Measurements from ENCODE around the gene AGAP1. TPM values are rescaled to one million over a fixed set of nuclear protein-coding genes. Genes with fewer than 3 reads are reported as not detected.

Gene AGAP1
- total RNA-seq, 1 donor from 2014 or later: 20.4 TPM

- Histone ChIP-seq H4K20me1 (ENCODE audit: low read depth) (peaks cover 5% of the 10 kb centered on the region), H3K27ac (no peak overlapping the region), H3K4me3 (no peak overlapping the region), H3F3A (ENCODE audit: low read depth) (no peaks in the 10 kb centered on the region), H3K36me3 (no peaks in the 10 kb centered on the region), H3K4me1 (no peaks in the 10 kb centered on the region), H3K9me3 (ENCODE audit: low read depth) (no peaks in the 10 kb centered on the region), H2AFZ (replicated peaks) (no peak overlapping the region), H3K4me2 (no peak overlapping the region), H3K27me3 (no peaks in the 10 kb centered on the region), H3K9ac (no peak overlapping the region), H3K79me2 (ENCODE audit: low read depth) (no peaks in the 10 kb centered on the region)
- H3K36me3 Mint-ChIP-seq: peaks cover 33% of the 10 kb centered on the region
- no peak for DNase-seq (ENCODE audit: low spot score)
- no peak overlapping the region for H3K4me3 Mint-ChIP-seq
- H3K27ac Mint-ChIP-seq: no peak overlapping the region
- no peaks in the 10 kb centered on the region for H3K27me3 Mint-ChIP-seq (ENCODE audit: insufficient read depth, low read depth)
- H3K4me1 Mint-ChIP-seq: no peaks in the 10 kb centered on the region
- H3K9me3 Mint-ChIP-seq: peaks cover 3% of the 10 kb centered on the region
- TF ChIP-seq EZH2phosphoT487 (IDR thresholded peaks at IDR 0.05): no peak
- TF ChIP-seq EZH2 (IDR thresholded peaks at IDR 0.05): no peak
These were observed 305.4 kb downstream of the AGAP1 start for GRCh38 chr2:235799281-235799680.

- Mint-ChIP-seq H3K27me3 (ENCODE audit: insufficient read depth, low read depth) (no peaks in the 10 kb centered on the region), H3K4me1 (peaks cover 5% of the 10 kb centered on the region), H3K27ac (no peak overlapping the region), H3K4me3 (no peak overlapping the region), H3K36me3 (peaks cover 29% of the 10 kb centered on the region), H3K9me3 (peaks cover 3% of the 10 kb centered on the region)
- Histone ChIP-seq H4K20me1 (ENCODE audit: low read depth) (peaks cover 34% of the 10 kb centered on the region), H3K4me3 (no peak overlapping the region), H3F3A (ENCODE audit: low read depth) (peaks cover 11% of the 10 kb centered on the region), H2AFZ (replicated peaks) (no peak overlapping the region), H3K4me2 (no peak overlapping the region), H3K9me3 (ENCODE audit: low read depth) (no peaks in the 10 kb centered on the region), H3K36me3 (peaks cover 4% of the 10 kb centered on the region), H3K4me1 (peaks cover 11% of the 10 kb centered on the region), H3K9ac (no peak overlapping the region), H3K27ac (no peak overlapping the region), H3K27me3 (no peaks in the 10 kb centered on the region), H3K79me2 (ENCODE audit: low read depth) (no peaks in the 10 kb centered on the region)
- TF ChIP-seq EZH2 (IDR thresholded peaks at IDR 0.05) (no peak), EZH2phosphoT487 (IDR thresholded peaks at IDR 0.05) (no peak), CTCF (IDR thresholded peaks at IDR 0.05) (no peak)
- no peak for DNase-seq (ENCODE audit: low spot score)
These were observed 308.7 kb downstream of the AGAP1 start for GRCh38 chr2:235802542-235802941.

- H3K36me3 ChIP-seq: peaks cover 4% of the 10 kb centered on the region
- no peak overlapping the region for H3K9ac ChIP-seq
- no peak overlapping the region for H3K27ac ChIP-seq
- H3K27me3 ChIP-seq: no peaks in the 10 kb centered on the region
- Mint-ChIP-seq H3K4me3 (no peak overlapping the region), H3K27ac (no peak overlapping the region), H3K36me3 (peaks cover 25% of the 10 kb centered on the region), H3K4me1 (peaks cover 5% of the 10 kb centered on the region), H3K27me3 (ENCODE audit: insufficient read depth, low read depth) (no peaks in the 10 kb centered on the region), H3K9me3 (peaks cover 3% of the 10 kb centered on the region)
- no peaks in the 10 kb centered on the region for H3K9me3 ChIP-seq (ENCODE audit: low read depth)
- H3F3A ChIP-seq (ENCODE audit: low read depth): peaks cover 11% of the 10 kb centered on the region
- H3K4me3 ChIP-seq: no peak overlapping the region
- DNase-seq (ENCODE audit: low spot score): no peak
- no peak overlapping the region for H2AFZ ChIP-seq (replicated peaks)
- H3K79me2 ChIP-seq (ENCODE audit: low read depth): no peaks in the 10 kb centered on the region
- no peak overlapping the region for H3K4me2 ChIP-seq
- H3K4me1 ChIP-seq: peaks cover 14% of the 10 kb centered on the region
- H4K20me1 ChIP-seq (ENCODE audit: low read depth): peaks cover 39% of the 10 kb centered on the region
- TF ChIP-seq EZH2phosphoT487 (IDR thresholded peaks at IDR 0.05): no peak
- TF ChIP-seq CTCF (IDR thresholded peaks at IDR 0.05): no peak
- TF ChIP-seq EZH2 (IDR thresholded peaks at IDR 0.05): no peak
These were observed 309.2 kb downstream of the AGAP1 start for GRCh38 chr2:235803028-235803427.

GRCh38 chr2:235804676-235805075 is 310.8 kb downstream of the AGAP1 start:
- Histone ChIP-seq H3F3A (ENCODE audit: low read depth) (peaks cover 11% of the 10 kb centered on the region), H3K4me3 (no peak overlapping the region), H3K9ac (no peak overlapping the region), H3K79me2 (ENCODE audit: low read depth) (no peaks in the 10 kb centered on the region), H3K9me3 (ENCODE audit: low read depth) (no peaks in the 10 kb centered on the region), H3K4me2 (no peak overlapping the region), H3K27ac (no peak overlapping the region), H3K27me3 (no peaks in the 10 kb centered on the region), H3K36me3 (peaks cover 4% of the 10 kb centered on the region), H2AFZ (replicated peaks) (no peak overlapping the region), H4K20me1 (ENCODE audit: low read depth) (peaks cover 52% of the 10 kb centered on the region), H3K4me1 (peaks cover 14% of the 10 kb centered on the region)
- Mint-ChIP-seq H3K27me3 (ENCODE audit: insufficient read depth, low read depth) (no peaks in the 10 kb centered on the region), H3K9me3 (peaks cover 3% of the 10 kb centered on the region), H3K4me1 (peaks cover 5% of the 10 kb centered on the region), H3K27ac (no peak overlapping the region), H3K4me3 (no peak overlapping the region), H3K36me3 (peaks cover 18% of the 10 kb centered on the region)
- no peak for DNase-seq (ENCODE audit: low spot score)
- TF ChIP-seq EZH2phosphoT487 (IDR thresholded peaks at IDR 0.05) (no peak), CTCF (IDR thresholded peaks at IDR 0.05) (no peak), EZH2 (IDR thresholded peaks at IDR 0.05) (no peak)

Measured in neural progenitor cell (in vitro differentiated cells).